Vagina (tissue), 2 donors: ENCODE measurements around the gene CDC42SE1. TPM values are rescaled to one million over a fixed set of nuclear protein-coding genes. Genes with fewer than 3 reads are reported as not detected.

Experiments
- DNase-seq, 2 donors: peaks; one replicate each; pipeline ENCODE4 v3.0.0-alpha.2; 2017; ENCODE audit errors: extremely low spot score in 2 of 2
- H3K27ac ChIP-seq: fragments of 200-600 bp; sonication (generic); one replicate; pipeline ENCODE4 v1.5.1; 2019
- H3K27me3 ChIP-seq: fragments of 200-600 bp; sonication (generic); one replicate; pipeline ENCODE4 v1.5.1; 2019
- H3K36me3 ChIP-seq, 2 donors: fragments of 200-600 bp; sonication (generic); one replicate each; pipeline ENCODE4 v1.5.1; 2017 to 2019
- H3K4me1 ChIP-seq: fragments of 200-600 bp; sonication (generic); one replicate; pipeline ENCODE4 v1.5.1; 2019
- H3K4me3 ChIP-seq, 2 donors: fragments of 200-600 bp; sonication (generic); 1 replicate in 1 of 2; 2 replicates in 1 of 2; pipeline ENCODE4 v1.5.1; 2016 to 2019
- H3K9me3 ChIP-seq: fragments of 200-600 bp; sonication (generic); one replicate; pipeline ENCODE4 v1.5.1; 2019
- POLR2A ChIP-seq, 2 donors: fragments of 450-650 bp; IDR thresholded peaks; one replicate each; pipeline ENCODE4 v1.6.1; 2017; ENCODE audit warnings: antibody characterized with exemption in 2 of 2, mild to moderate bottlenecking in 2 of 2, moderate library complexity in 2 of 2
- POLR2AphosphoS5 ChIP-seq, 2 donors: sonication (generic); formaldehyde crosslinking; IDR thresholded peaks; one replicate each; pipeline ENCODE4 v1.9.0; 2017; ENCODE audit warnings: antibody characterized with exemption in 2 of 2, mild to moderate bottlenecking in 2 of 2, low read depth in 1 of 2; ENCODE audit not compliant: insufficient read depth in 1 of 2
- intact Hi-C: fragments of 100-400 bp; cut with DNase I; formaldehyde crosslinking; loops from one replicate; pipeline ENCODE4 v1.15.1; 2023
- total RNA-seq: library from RNA; depleted of rRNA; stranded (reverse); fragments of >200 nt; gene quantifications from one replicate; pipeline ENCODE4 v1.2.3, GENCODE V29; 2016
- TF ChIP-seq, protein P1 (sequence below), 3 experiments: fragments of 450-650 bp in 2 of 3; fragments of 200-600 bp in 1 of 3; sonication (generic) in 1 of 3; IDR thresholded peaks; one replicate each; pipeline ENCODE4 v1.5.1; 2017 to 2019; ENCODE audit warnings: antibody characterized with exemption in 3 of 3, mild to moderate bottlenecking in 2 of 3, moderate library complexity in 2 of 3

CDC42SE1 gene, protein sequence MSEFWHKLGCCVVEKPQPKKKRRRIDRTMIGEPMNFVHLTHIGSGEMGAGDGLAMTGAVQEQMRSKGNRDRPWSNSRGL
- total RNA-seq, result 89.1 TPM

DNA sequence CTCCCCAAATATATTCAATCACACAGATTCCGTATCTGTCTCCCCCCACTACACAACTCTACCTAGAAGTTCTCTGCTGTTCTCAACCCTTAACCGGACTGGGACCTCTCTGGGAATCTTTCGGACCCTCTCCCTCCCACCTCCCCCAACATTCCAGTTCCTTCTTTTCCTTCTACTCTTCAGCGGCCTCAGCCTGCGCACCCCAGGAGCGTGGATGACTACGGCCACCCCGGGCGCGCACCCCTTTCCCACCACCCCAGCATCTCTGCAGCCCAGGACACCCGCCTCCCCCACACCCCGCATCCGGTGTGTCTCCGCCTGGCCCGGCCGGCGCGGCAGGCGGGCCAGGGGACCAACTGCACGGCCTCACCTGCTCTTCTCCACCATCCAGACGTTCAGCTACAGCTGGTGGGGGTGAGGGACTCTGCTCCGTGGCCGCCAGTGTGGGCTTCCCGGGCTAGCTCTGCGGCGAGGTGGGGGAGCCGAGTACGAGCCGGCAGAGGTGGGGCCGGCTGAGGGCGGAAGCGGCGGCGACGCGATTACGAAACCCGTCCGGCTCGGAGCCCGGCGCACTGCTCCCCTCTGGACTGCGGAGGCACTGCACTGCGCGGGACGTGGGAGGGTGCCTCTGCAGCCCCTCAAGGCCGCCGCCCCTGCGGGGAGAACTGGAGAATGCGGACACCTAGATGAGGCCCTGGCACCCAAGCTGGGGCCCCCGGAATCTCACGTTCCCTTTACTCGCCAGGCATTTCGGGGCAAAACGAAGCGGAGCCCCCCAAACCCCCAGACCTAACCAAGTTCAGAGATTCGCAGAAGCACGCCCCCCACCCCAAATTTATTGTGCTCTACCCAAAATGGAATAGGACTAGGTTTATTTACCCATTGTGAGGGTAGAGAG lies at the start of gene CDC42SE1:
CDC42SE1 (minus strand) TSS at position 514 of the 898 bp plus-strand sequence. CDS start 3,892 bp downstream, outside the sequence.
- Histone ChIP-seq H3K36me3 (peaks cover 4 to 15% of the 10 kb centered on the region in 2 donors), H3K4me3 (peak within 1 kb of the TSS; percentile 72 to 76), H3K27me3 (no peaks in the 10 kb centered on the region), H3K27ac (peak within 1 kb of the TSS; percentile 90), H3K9me3 (no peaks in the 10 kb centered on the region), H3K4me1 (peaks cover 47% of the 10 kb centered on the region)
- intact Hi-C loops, result no loop called here
- TF ChIP-seq POLR2AphosphoS5 (IDR thresholded peaks at IDR 0.05; ENCODE audit: insufficient read depth in 1 of 2, low read depth in 1 of 2), result peak; percentile 63 to 99
- peak in 1 of 2 donors; percentile 79 for TF ChIP-seq POLR2A (IDR thresholded peaks at IDR 0.05)
- TF ChIP-seq, protein P1, sequence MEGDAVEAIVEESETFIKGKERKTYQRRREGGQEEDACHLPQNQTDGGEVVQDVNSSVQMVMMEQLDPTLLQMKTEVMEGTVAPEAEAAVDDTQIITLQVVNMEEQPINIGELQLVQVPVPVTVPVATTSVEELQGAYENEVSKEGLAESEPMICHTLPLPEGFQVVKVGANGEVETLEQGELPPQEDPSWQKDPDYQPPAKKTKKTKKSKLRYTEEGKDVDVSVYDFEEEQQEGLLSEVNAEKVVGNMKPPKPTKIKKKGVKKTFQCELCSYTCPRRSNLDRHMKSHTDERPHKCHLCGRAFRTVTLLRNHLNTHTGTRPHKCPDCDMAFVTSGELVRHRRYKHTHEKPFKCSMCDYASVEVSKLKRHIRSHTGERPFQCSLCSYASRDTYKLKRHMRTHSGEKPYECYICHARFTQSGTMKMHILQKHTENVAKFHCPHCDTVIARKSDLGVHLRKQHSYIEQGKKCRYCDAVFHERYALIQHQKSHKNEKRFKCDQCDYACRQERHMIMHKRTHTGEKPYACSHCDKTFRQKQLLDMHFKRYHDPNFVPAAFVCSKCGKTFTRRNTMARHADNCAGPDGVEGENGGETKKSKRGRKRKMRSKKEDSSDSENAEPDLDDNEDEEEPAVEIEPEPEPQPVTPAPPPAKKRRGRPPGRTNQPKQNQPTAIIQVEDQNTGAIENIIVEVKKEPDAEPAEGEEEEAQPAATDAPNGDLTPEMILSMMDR (IDR thresholded peaks at IDR 0.05), result peak in 2 of 3 experiments; percentile 58 to 80
- no peak for DNase-seq

- TF ChIP-seq POLR2A (IDR thresholded peaks at IDR 0.05) (no peak), POLR2AphosphoS5 (IDR thresholded peaks at IDR 0.05; ENCODE audit: insufficient read depth in 1 of 2, low read depth in 1 of 2) (no peak)
- TF ChIP-seq, protein P1 (IDR thresholded peaks at IDR 0.05), result no peak
- H3K27me3 ChIP-seq, result no peaks in the 10 kb centered on the region
- H3K4me3 ChIP-seq, result no peak overlapping the region
- no peaks in the 10 kb centered on the region for H3K9me3 ChIP-seq
- no peaks in the 10 kb centered on the region for H3K4me1 ChIP-seq
- peaks cover 0 to 17% of the 10 kb centered on the region in 2 donors for H3K36me3 ChIP-seq
- DNase-seq, result no peak
- no peak overlapping the region for H3K27ac ChIP-seq
- intact Hi-C loops, result no loop called here
Observed at GRCh38 chr1:151108331-151108730, 48.9 kb upstream of the CDC42SE1 start.

DNA sequence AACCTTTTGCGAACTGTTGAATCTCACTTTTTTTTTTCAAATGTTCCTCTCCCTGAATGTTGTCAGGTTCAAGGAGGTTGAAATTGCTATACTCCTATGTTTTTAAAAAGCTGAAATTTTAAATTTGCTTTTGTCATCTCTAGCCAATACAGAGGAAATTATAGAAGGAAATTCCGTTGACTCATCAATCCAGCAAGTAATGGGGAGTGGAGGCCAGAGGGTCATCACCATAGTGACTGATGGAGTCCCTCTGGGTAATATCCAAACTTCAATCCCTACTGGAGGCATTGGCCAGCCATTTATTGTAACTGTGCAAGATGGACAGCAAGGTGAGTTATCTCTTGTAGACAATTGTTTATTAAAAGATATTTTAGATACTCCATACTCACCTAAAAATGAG lies 47.5 kb upstream of the CDC42SE1 start:
- Histone ChIP-seq H3K4me3 (no peak overlapping the region), H3K9me3 (no peaks in the 10 kb centered on the region), H3K4me1 (no peaks in the 10 kb centered on the region), H3K36me3 (peaks cover 0 to 17% of the 10 kb centered on the region in 2 donors), H3K27me3 (no peaks in the 10 kb centered on the region), H3K27ac (no peak overlapping the region)
- no peak for TF ChIP-seq POLR2AphosphoS5 (IDR thresholded peaks at IDR 0.05; ENCODE audit: insufficient read depth in 1 of 2, low read depth in 1 of 2)
- no peak for TF ChIP-seq POLR2A (IDR thresholded peaks at IDR 0.05)
- TF ChIP-seq, protein P1 (IDR thresholded peaks at IDR 0.05), result no peak
- no peak for DNase-seq
- intact Hi-C loops, result no loop called here

GRCh38 chr1:151104630-151105029 lies 45.2 kb upstream of the CDC42SE1 start:
- Histone ChIP-seq H3K36me3 (peaks cover 0 to 17% of the 10 kb centered on the region in 2 donors), H3K27me3 (no peaks in the 10 kb centered on the region)

More at GRCh38 chr1:151104630-151105029, 45.2 kb upstream of the CDC42SE1 start:
- no peaks in the 10 kb centered on the region for H3K9me3 ChIP-seq
- no peak overlapping the region for H3K4me3 ChIP-seq
- no peak overlapping the region for H3K27ac ChIP-seq
- DNase-seq, result no peak
- H3K4me1 ChIP-seq, result no peaks in the 10 kb centered on the region
- intact Hi-C loops, result loop anchor here (5.0 kb wide), 1 partner anchor 53 kb away; the partner anchor contains the start of gene TNFAIP8L2
- no peak for TF ChIP-seq POLR2AphosphoS5 (IDR thresholded peaks at IDR 0.05; ENCODE audit: insufficient read depth in 1 of 2, low read depth in 1 of 2)
- TF ChIP-seq, protein P1 (IDR thresholded peaks at IDR 0.05), result no peak
